ENCODE data around the gene EPS8L1.

EPS8L1 gene

GRCh38 chr19:55070466-55071128, 5.1 kb upstream of the EPS8L1 start:
- Histone ChIP-seq H3K9me3 (ENCODE audit: control insufficient read depth, low read depth, low read length) (no peaks in the 10 kb centered on the region), H3K4me3 (ENCODE audit: low read length) (no peak overlapping the region), H3K4me1 (ENCODE audit: control insufficient read depth, low read depth, low read length) (peaks cover 7% of the 10 kb centered on the region), H3K27me3 (ENCODE audit: control insufficient read depth, insufficient read depth, low read length) (peaks cover 88% of the 10 kb centered on the region), H3K9ac (ENCODE audit: low read length) (no peak overlapping the region), H3K27ac (ENCODE audit: low read length) (no peak overlapping the region), H3K36me3 (ENCODE audit: control insufficient read depth, low read depth, low read length) (no peaks in the 10 kb centered on the region)

GRCh38 chr19:55071129-55071502, 4.6 kb upstream of the EPS8L1 start:
- H3K4me3 ChIP-seq (ENCODE audit: low read length), result no peak overlapping the region
- H3K36me3 ChIP-seq (ENCODE audit: control insufficient read depth, low read depth, low read length), result no peaks in the 10 kb centered on the region
- H3K9ac ChIP-seq (ENCODE audit: low read length), result no peak overlapping the region
- H3K27ac ChIP-seq (ENCODE audit: low read length), result no peak overlapping the region
- no peaks in the 10 kb centered on the region for H3K9me3 ChIP-seq (ENCODE audit: control insufficient read depth, low read depth, low read length)
- H3K4me1 ChIP-seq (ENCODE audit: control insufficient read depth, low read depth, low read length), result peaks cover 7% of the 10 kb centered on the region
- H3K27me3 ChIP-seq (ENCODE audit: control insufficient read depth, insufficient read depth, low read length), result peaks cover 83% of the 10 kb centered on the region

- H3K27me3 ChIP-seq (ENCODE audit: control insufficient read depth, insufficient read depth, low read length), result peaks cover 79% of the 10 kb centered on the region
- no peaks in the 10 kb centered on the region for H3K9me3 ChIP-seq (ENCODE audit: control insufficient read depth, low read depth, low read length)
- H3K4me3 ChIP-seq (ENCODE audit: low read length), result no peak overlapping the region
- H3K9ac ChIP-seq (ENCODE audit: low read length), result no peak overlapping the region
- H3K27ac ChIP-seq (ENCODE audit: low read length), result no peak overlapping the region
- peaks cover 12% of the 10 kb centered on the region for H3K4me1 ChIP-seq (ENCODE audit: control insufficient read depth, low read depth, low read length)
- no peaks in the 10 kb centered on the region for H3K36me3 ChIP-seq (ENCODE audit: control insufficient read depth, low read depth, low read length)
Observed at GRCh38 chr19:55071913-55072312, 3.8 kb upstream of the EPS8L1 start.

- Histone ChIP-seq H3K27ac (ENCODE audit: low read length) (no peak overlapping the region), H3K9me3 (ENCODE audit: control insufficient read depth, low read depth, low read length) (no peaks in the 10 kb centered on the region), H3K4me1 (ENCODE audit: control insufficient read depth, low read depth, low read length) (peaks cover 10% of the 10 kb centered on the region), H3K4me3 (ENCODE audit: low read length) (no peak overlapping the region), H3K9ac (ENCODE audit: low read length) (no peak overlapping the region), H3K36me3 (ENCODE audit: control insufficient read depth, low read depth, low read length) (no peaks in the 10 kb centered on the region), H3K27me3 (ENCODE audit: control insufficient read depth, insufficient read depth, low read length) (peaks cover 64% of the 10 kb centered on the region)
Observed at GRCh38 chr19:55076321-55076720, 652 bp downstream of the EPS8L1 start.

DNA sequence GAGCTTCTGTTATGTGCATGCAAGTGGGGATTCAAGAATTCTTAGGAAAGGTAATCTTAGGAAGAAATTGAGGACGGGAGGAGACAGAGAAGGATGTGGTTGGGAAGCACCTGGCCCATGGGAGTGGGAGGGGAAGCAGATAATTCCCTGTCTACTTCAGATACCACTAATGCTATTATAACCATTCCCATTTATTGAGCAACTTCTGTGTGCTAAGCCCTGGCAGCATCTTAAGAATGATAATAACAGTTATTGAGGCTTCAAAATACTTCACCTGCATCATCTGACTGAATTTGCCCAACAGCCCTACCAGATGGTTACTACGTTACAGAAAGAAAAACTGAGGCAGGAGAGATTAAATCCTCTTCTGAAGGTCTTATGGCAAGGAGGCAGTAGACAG, 1.4 kb downstream of the EPS8L1 start:
- Histone ChIP-seq H3K36me3 (ENCODE audit: control insufficient read depth, low read depth, low read length) (no peaks in the 10 kb centered on the region), H3K9ac (ENCODE audit: low read length) (no peak overlapping the region), H3K4me1 (ENCODE audit: control insufficient read depth, low read depth, low read length) (peaks cover 10% of the 10 kb centered on the region), H3K4me3 (ENCODE audit: low read length) (no peak overlapping the region), H3K27ac (ENCODE audit: low read length) (no peak overlapping the region), H3K27me3 (ENCODE audit: control insufficient read depth, insufficient read depth, low read length) (peaks cover 63% of the 10 kb centered on the region), H3K9me3 (ENCODE audit: control insufficient read depth, low read depth, low read length) (no peaks in the 10 kb centered on the region)

DNA sequence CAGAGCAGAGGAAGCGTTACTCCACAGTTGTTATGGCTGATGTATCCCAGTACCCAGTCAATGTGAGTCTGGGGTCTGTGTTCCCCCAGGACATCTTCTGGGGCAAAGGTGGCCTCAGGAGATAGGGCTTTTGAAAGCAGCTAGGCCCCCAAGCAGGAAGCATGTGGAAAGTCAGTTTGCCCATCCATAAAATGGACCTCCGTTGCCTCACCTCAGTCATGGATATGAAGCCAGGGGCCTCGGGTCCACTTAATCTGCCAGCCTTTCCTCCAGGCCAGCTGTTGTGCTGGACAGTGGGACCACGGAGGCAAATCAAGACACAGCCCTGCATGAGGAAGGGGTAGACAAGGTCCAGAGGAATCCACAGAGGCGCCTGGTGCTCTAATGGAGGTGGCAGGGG, 3.3 kb downstream of the EPS8L1 start:
- H3K36me3 ChIP-seq (ENCODE audit: control insufficient read depth, low read depth, low read length), result no peaks in the 10 kb centered on the region
- no peak overlapping the region for H3K27ac ChIP-seq (ENCODE audit: low read length)
- peaks cover 10% of the 10 kb centered on the region for H3K4me1 ChIP-seq (ENCODE audit: control insufficient read depth, low read depth, low read length)
- peaks cover 50% of the 10 kb centered on the region for H3K27me3 ChIP-seq (ENCODE audit: control insufficient read depth, insufficient read depth, low read length)
- H3K4me3 ChIP-seq (ENCODE audit: low read length), result no peak overlapping the region
- no peaks in the 10 kb centered on the region for H3K9me3 ChIP-seq (ENCODE audit: control insufficient read depth, low read depth, low read length)
- no peak overlapping the region for H3K9ac ChIP-seq (ENCODE audit: low read length)

DNA sequence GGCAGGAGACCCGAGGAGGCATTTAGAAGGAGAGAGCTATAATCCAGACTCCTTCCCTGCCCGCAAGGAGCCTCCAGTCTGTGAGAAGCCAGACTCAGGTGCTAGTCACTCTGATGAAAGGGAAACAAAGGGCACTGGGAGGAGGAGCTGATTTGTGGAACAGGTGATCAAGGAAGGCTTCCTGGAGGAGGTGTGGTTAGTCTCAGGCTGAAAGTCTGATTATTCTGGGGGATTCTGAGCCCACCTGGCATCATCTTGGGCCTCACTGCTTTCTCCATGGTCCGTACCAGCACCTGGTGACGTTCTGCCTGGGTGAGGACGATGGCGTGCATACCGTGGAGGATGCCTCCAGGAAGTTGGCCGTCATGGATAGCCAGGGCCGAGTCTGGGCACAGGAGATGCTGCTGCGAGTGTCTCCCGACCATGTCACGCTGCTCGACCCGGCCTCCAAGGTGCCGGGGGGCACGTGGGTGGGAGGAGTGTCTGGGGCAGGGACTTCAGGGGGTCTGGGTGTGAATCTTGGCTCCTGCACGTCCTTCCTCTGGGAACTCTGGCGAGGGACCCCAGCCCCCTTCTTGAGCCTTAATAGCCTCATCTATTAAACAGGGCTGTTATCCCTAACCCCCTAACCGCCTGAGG, 3.9 kb downstream of the EPS8L1 start:
- Histone ChIP-seq H3K9ac (ENCODE audit: low read length) (no peak overlapping the region), H3K9me3 (ENCODE audit: control insufficient read depth, low read depth, low read length) (no peaks in the 10 kb centered on the region), H3K27ac (ENCODE audit: low read length) (no peak overlapping the region), H3K4me3 (ENCODE audit: low read length) (peak overlapping the region; percentile 30), H3K36me3 (ENCODE audit: control insufficient read depth, low read depth, low read length) (no peaks in the 10 kb centered on the region), H3K27me3 (ENCODE audit: control insufficient read depth, insufficient read depth, low read length) (peaks cover 51% of the 10 kb centered on the region), H3K4me1 (ENCODE audit: control insufficient read depth, low read depth, low read length) (peaks cover 10% of the 10 kb centered on the region)

DNA sequence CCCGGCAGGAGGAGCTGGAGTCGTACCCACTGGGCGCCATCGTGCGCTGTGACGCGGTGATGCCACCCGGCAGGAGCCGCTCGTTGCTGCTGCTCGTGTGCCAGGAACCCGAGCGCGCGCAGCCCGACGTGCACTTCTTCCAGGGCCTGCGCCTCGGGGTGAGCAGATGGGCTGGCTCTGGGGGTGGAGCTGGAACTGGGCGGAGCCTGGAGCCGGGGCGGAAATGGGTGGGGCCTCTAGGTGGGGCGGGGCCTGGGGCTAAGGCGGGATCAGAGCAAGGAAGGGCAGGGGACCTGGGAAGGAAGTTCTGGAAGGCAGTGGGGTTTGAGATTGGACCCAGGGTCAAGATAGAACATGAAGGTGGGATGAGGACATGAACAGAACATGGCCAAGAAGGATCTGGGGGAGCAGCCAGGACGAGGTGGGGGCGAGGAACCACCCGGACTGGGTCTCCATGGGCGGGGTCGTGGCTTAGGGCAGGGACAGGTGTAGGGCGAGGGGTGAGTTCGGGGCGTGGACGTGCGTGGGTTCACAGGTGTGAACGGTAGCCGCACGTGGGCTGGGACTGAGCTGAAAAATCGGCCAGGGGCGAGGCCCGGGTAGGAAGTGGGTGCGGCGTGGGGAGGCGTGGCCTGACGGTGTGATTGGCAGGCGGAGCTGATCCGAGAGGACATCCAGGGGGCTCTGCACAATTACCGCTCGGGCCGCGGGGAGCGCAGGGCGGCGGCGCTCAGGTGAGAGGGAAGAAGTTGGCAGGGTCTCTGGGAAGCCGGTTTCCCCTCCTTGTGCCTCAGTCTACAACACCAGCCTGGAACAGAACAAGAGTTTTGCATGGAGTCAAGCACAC, 4.7 kb downstream of the EPS8L1 start:
- peaks cover 10% of the 10 kb centered on the region for H3K4me1 ChIP-seq (ENCODE audit: control insufficient read depth, low read depth, low read length)
- H3K27ac ChIP-seq (ENCODE audit: low read length), result no peak overlapping the region
- no peaks in the 10 kb centered on the region for H3K36me3 ChIP-seq (ENCODE audit: control insufficient read depth, low read depth, low read length)
- H3K9me3 ChIP-seq (ENCODE audit: control insufficient read depth, low read depth, low read length), result no peaks in the 10 kb centered on the region
- H3K27me3 ChIP-seq (ENCODE audit: control insufficient read depth, insufficient read depth, low read length), result peaks cover 54% of the 10 kb centered on the region
- peak overlapping the region; percentile 69 for H3K4me3 ChIP-seq (ENCODE audit: low read length)
- peak overlapping the region; percentile 54 for H3K9ac ChIP-seq (ENCODE audit: low read length)

DNA sequence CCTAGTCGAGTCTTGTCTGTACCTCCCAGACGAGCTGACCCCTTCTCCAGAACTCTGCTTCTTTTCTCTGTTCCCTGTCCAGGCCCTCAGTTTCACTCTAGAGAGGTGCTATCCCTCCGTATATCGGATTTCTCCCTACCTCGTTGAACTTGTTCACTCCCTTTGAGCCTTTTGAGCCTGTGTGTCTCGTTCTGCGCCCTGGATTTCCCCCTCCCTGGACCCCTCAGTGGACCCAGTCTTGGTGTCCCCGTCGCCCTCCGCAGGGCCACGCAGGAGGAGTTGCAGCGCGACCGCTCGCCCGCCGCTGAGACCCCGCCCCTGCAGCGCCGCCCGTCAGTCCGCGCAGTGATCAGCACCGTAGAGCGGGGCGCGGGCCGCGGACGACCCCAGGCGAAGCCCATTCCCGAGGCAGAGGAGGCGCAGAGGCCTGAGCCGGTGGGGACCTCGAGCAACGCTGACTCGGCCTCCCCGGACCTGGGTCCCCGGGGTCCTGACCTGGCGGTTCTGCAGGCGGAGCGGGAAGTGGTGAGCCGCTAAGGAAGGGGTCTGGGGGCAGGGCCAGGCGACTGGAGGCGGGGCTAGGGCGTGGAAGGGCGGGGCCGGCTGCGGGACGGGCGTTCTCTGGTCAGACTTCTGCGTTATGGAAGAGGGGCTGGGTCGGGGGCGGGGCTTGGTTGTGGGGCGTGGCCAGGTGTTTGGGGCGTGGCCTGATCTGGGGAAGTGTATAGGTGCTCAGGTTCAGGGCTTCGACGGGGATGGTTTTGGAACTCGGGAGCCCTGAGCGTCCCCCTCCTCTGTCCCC, 5.5 kb downstream of the EPS8L1 start:
- H3K9me3 ChIP-seq (ENCODE audit: control insufficient read depth, low read depth, low read length), result no peaks in the 10 kb centered on the region
- peaks cover 17% of the 10 kb centered on the region for H3K4me1 ChIP-seq (ENCODE audit: control insufficient read depth, low read depth, low read length)
- no peaks in the 10 kb centered on the region for H3K36me3 ChIP-seq (ENCODE audit: control insufficient read depth, low read depth, low read length)
- no peak overlapping the region for H3K27ac ChIP-seq (ENCODE audit: low read length)
- peak overlapping the region; percentile 23 for H3K9ac ChIP-seq (ENCODE audit: low read length)
- peaks cover 63% of the 10 kb centered on the region for H3K27me3 ChIP-seq (ENCODE audit: control insufficient read depth, insufficient read depth, low read length)
- peak overlapping the region; percentile 69 for H3K4me3 ChIP-seq (ENCODE audit: low read length)

DNA sequence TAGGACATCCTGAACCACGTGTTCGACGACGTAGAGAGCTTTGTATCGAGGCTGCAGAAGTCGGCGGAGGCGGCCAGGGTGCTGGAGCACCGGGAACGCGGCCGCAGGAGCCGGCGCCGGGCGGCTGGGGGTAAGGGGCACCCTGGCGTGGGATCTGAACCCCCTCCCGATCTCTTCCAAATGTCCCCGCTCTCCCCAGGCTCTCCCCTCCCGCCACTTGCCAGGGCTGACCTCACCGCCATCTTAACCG, 6.0 kb downstream of the EPS8L1 start:
- Histone ChIP-seq H3K4me1 (ENCODE audit: control insufficient read depth, low read depth, low read length) (peaks cover 14% of the 10 kb centered on the region), H3K4me3 (ENCODE audit: low read length) (peak overlapping the region; percentile 69), H3K27ac (ENCODE audit: low read length) (no peak overlapping the region), H3K9ac (ENCODE audit: low read length) (peak overlapping the region; percentile 32), H3K27me3 (ENCODE audit: control insufficient read depth, insufficient read depth, low read length) (peaks cover 61% of the 10 kb centered on the region), H3K9me3 (ENCODE audit: control insufficient read depth, low read depth, low read length) (no peaks in the 10 kb centered on the region), H3K36me3 (ENCODE audit: control insufficient read depth, low read depth, low read length) (no peaks in the 10 kb centered on the region)
